Measurements from ENCODE around the gene VAV2. TPM values are rescaled to one million over a fixed set of nuclear protein-coding genes. Genes with fewer than 3 reads are reported as not detected.

Gene VAV2
- total RNA-seq, 1 experiment from 2014 or later = 24.7 TPM

DNA sequence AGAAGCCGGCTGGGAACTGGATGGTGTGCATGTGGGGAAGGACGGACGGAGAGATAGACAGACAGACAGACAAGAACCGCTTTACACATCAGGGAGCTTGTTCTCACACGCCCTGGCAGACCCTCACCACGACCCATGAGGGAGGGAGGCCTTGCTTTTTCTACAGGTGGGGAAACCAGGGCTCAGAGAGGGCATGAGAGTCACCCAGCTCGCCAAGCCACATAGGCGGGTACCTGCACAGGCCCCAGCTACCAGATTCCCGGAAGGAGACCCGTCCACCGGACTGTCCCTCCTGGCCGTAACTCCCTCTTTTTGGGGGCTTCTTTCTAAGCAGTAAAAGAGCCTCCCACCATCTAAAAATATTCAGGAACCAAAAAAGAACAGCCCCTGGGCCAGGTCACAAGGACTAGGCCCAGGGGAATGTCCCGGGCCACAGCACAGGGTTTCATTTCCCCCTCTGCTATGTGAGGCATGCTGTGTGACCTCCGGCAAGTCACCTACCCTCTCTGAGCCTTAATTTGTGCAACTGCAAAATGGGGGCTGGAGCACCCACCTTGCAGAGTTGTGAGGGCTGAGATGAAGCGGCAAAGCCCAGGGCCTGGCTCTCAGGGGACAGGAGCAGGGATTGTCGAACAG lies 169.6 kb downstream of the VAV2 start:
- in situ Hi-C loops (cut with HindIII; ENCODE audit: low pct_unique_long_range_greater_than_20kb, low sequenced_read_pairs) (no loop called here), intact Hi-C loops (cut with micrococcal nuclease; ENCODE audit: unreplicated experiment) (no loop called here)
- DNase-seq (ENCODE audit: low read depth, low spot score) (no peak), ATAC-seq (no peak)
- Histone ChIP-seq H3K36me3 (ENCODE audit: control insufficient read depth, insufficient read depth, low read length) (no peaks in the 10 kb centered on the region), H3K4me3 (ENCODE audit: low read depth in 2 of 2, low read length in 2 of 2) (no peak overlapping the region), H3K9me3 (ENCODE audit: control insufficient read depth, insufficient read depth, low read depth, low read length) (no peaks in the 10 kb centered on the region), H3K27me3 (ENCODE audit: control insufficient read depth, insufficient read depth, low read length) (no peaks in the 10 kb centered on the region), H3K4me1 (ENCODE audit: control insufficient read depth, insufficient read depth, low read length) (no peaks in the 10 kb centered on the region), H3K27ac (ENCODE audit: low read length) (no peak overlapping the region)
- POLR2A ChIA-PET = no interaction called here
- BruUV-seq (replicated peaks) = no TSS peak
- CTCF ChIA-PET = no interaction called here
- TF ChIP-seq, protein P1, sequence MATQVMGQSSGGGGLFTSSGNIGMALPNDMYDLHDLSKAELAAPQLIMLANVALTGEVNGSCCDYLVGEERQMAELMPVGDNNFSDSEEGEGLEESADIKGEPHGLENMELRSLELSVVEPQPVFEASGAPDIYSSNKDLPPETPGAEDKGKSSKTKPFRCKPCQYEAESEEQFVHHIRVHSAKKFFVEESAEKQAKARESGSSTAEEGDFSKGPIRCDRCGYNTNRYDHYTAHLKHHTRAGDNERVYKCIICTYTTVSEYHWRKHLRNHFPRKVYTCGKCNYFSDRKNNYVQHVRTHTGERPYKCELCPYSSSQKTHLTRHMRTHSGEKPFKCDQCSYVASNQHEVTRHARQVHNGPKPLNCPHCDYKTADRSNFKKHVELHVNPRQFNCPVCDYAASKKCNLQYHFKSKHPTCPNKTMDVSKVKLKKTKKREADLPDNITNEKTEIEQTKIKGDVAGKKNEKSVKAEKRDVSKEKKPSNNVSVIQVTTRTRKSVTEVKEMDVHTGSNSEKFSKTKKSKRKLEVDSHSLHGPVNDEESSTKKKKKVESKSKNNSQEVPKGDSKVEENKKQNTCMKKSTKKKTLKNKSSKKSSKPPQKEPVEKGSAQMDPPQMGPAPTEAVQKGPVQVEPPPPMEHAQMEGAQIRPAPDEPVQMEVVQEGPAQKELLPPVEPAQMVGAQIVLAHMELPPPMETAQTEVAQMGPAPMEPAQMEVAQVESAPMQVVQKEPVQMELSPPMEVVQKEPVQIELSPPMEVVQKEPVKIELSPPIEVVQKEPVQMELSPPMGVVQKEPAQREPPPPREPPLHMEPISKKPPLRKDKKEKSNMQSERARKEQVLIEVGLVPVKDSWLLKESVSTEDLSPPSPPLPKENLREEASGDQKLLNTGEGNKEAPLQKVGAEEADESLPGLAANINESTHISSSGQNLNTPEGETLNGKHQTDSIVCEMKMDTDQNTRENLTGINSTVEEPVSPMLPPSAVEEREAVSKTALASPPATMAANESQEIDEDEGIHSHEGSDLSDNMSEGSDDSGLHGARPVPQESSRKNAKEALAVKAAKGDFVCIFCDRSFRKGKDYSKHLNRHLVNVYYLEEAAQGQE (IDR thresholded peaks at IDR 0.05; ENCODE audit: insufficient read depth in 1 of 2, low read depth in 2 of 2, low read length in 1 of 2) = no peak
- TF ChIP-seq POLR2AphosphoS5 (IDR thresholded peaks at IDR 0.05; ENCODE audit: low read depth, low read length) = no peak
- no peak for TF ChIP-seq TCF7L2 (IDR thresholded peaks at IDR 0.05; ENCODE audit: low read depth, low read length)
- TF ChIP-seq SIN3A (IDR thresholded peaks at IDR 0.05; ENCODE audit: borderline replicate concordance, insufficient read depth, low read depth, low read length) = no peak
- TF ChIP-seq, protein P2, sequence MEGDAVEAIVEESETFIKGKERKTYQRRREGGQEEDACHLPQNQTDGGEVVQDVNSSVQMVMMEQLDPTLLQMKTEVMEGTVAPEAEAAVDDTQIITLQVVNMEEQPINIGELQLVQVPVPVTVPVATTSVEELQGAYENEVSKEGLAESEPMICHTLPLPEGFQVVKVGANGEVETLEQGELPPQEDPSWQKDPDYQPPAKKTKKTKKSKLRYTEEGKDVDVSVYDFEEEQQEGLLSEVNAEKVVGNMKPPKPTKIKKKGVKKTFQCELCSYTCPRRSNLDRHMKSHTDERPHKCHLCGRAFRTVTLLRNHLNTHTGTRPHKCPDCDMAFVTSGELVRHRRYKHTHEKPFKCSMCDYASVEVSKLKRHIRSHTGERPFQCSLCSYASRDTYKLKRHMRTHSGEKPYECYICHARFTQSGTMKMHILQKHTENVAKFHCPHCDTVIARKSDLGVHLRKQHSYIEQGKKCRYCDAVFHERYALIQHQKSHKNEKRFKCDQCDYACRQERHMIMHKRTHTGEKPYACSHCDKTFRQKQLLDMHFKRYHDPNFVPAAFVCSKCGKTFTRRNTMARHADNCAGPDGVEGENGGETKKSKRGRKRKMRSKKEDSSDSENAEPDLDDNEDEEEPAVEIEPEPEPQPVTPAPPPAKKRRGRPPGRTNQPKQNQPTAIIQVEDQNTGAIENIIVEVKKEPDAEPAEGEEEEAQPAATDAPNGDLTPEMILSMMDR (IDR thresholded peaks at IDR 0.05) = no peak

DNA sequence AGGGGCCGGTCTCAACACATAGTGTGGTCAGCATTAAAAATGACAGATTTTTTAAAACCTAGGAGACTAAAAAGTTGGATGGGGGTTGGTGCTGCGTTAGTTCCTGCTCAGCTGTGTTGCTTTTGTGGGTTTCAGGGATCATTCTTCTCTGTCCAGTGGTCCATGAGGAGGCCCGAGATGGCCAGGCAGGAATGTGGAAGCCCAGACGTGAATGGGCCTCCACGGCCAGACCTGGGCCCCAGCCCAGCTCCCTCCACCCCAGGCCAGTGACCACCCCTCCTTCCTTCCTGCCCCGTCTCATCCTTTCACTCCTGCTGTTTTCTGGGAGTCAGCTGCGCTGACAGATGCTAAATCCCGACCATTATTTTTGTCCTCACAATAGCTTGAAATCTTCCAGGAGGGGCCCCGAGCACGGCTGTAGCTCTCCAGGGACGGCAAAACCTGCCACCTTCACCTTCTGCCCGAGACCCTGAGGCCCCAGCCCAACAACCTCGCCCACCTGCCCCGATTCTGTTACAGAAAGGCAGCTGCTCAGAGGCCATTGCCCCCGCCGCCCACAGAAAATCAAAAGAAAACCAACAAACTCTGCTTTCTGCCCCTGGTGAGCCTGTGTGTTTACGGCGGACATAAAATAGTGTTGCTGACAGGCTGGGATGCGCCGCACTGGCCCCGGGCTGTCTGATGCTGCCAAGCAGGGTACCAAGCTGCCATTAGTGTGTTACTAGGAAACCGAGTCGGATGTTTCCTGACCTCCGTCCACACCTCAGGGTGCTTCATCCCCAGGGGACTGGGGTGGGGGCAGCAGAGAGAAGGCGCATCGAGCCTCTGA lies 170.3 kb downstream of the VAV2 start:
- no TSS peak for BruUV-seq (replicated peaks)
- no peak for DNase-seq (ENCODE audit: low read depth, low spot score)
- in situ Hi-C loops (cut with HindIII; ENCODE audit: low pct_unique_long_range_greater_than_20kb, low sequenced_read_pairs) = no loop called here
- ChIA-PET CTCF (no interaction called here), POLR2A (interaction anchor here (0.6 kb wide), 1 partner anchor 18 kb away, joined by 3 read pairs; no protein-coding TSS in a partner anchor)
- Histone ChIP-seq H3K36me3 (ENCODE audit: control insufficient read depth, insufficient read depth, low read length) (no peaks in the 10 kb centered on the region), H3K27ac (ENCODE audit: low read length) (no peak overlapping the region), H3K4me1 (ENCODE audit: control insufficient read depth, insufficient read depth, low read length) (no peaks in the 10 kb centered on the region), H3K27me3 (ENCODE audit: control insufficient read depth, insufficient read depth, low read length) (no peaks in the 10 kb centered on the region), H3K9me3 (ENCODE audit: control insufficient read depth, insufficient read depth, low read depth, low read length) (no peaks in the 10 kb centered on the region), H3K4me3 (ENCODE audit: low read depth in 2 of 2, low read length in 2 of 2) (no peak overlapping the region)
- TF ChIP-seq SIN3A (IDR thresholded peaks at IDR 0.05; ENCODE audit: borderline replicate concordance, insufficient read depth, low read depth, low read length) (no peak), POLR2AphosphoS5 (IDR thresholded peaks at IDR 0.05; ENCODE audit: low read depth, low read length) (no peak), TCF7L2 (IDR thresholded peaks at IDR 0.05; ENCODE audit: low read depth, low read length) (no peak)
- TF ChIP-seq, protein P1 (IDR thresholded peaks at IDR 0.05; ENCODE audit: insufficient read depth in 1 of 2, low read depth in 2 of 2, low read length in 1 of 2) = no peak
- TF ChIP-seq, protein P2 (IDR thresholded peaks at IDR 0.05) = no peak
- ATAC-seq = no peak
- intact Hi-C loops (cut with micrococcal nuclease; ENCODE audit: unreplicated experiment) = no loop called here
